ENCODE measurements around the gene CNN2. TPM values are rescaled to one million over a fixed set of nuclear protein-coding genes. Genes with fewer than 3 reads are reported as not detected.

The CNN2 gene
- total RNA-seq, 2 donors from 2014 or later = 30.7 to 42.5 TPM

- H3K9me3 ChIP-seq = no peaks in the 10 kb centered on the region
- H3K27me3 ChIP-seq = no peaks in the 10 kb centered on the region
- ATAC-seq (no peak), DNase-seq (no peak)
- intact Hi-C loops (cut with DNase I) = no loop called here
- H3K4me3 ChIP-seq = no peak overlapping the region
- no peak overlapping the region for H3K27ac ChIP-seq
- peaks cover 18% of the 10 kb centered on the region for H3K4me1 ChIP-seq
- TF ChIP-seq POLR2A (IDR thresholded peaks at IDR 0.05) = no peak
- TF ChIP-seq CTCF (IDR thresholded peaks at IDR 0.05) = no peak
- 85 to 87% methylated on average over 22 of the region's 29 CpGs for WGBS, 2 donors
- H3K36me3 ChIP-seq (replicated peaks in 1 of 2; ENCODE audit: insufficient read depth in 1 of 2, low read depth in 2 of 2) = peaks cover 0 to 5% of the 10 kb centered on the region in 2 donors
Observed at GRCh38 chr19:1035998-1036621, 9.7 kb downstream of the CNN2 start.

GRCh38 chr19:1037621-1038064 lies 11.2 kb downstream of the CNN2 start:
- intact Hi-C loops (cut with DNase I) = no loop called here
- Histone ChIP-seq H3K27ac (peak overlapping the region in 1 of 4 donors; percentile 62), H3K27me3 (no peaks in the 10 kb centered on the region), H3K4me1 (peaks cover 30% of the 10 kb centered on the region), H3K36me3 (replicated peaks in 1 of 2; ENCODE audit: insufficient read depth in 1 of 2, low read depth in 2 of 2) (no peaks in the 10 kb centered on the region), H3K9me3 (no peaks in the 10 kb centered on the region), H3K4me3 (no peak overlapping the region)
- TF ChIP-seq CTCF (IDR thresholded peaks at IDR 0.05) (no peak), POLR2A (IDR thresholded peaks at IDR 0.05) (no peak)
- 61 to 89% methylated on average over 17 to 22 of the region's 22 CpGs for WGBS, 2 donors
- DNase-seq (no peak), ATAC-seq (no peak)

- intact Hi-C loops (cut with DNase I) = no loop called here
- Histone ChIP-seq H3K36me3 (replicated peaks in 1 of 2; ENCODE audit: insufficient read depth in 1 of 2, low read depth in 2 of 2) (no peaks in the 10 kb centered on the region), H3K27ac (peak overlapping the region in 2 of 4 donors; percentile 36 to 62), H3K4me3 (no peak overlapping the region), H3K9me3 (no peaks in the 10 kb centered on the region), H3K27me3 (no peaks in the 10 kb centered on the region), H3K4me1 (peaks cover 30% of the 10 kb centered on the region)
- TF ChIP-seq POLR2A (IDR thresholded peaks at IDR 0.05) (no peak), CTCF (IDR thresholded peaks at IDR 0.05) (no peak)
- ATAC-seq = no peak
- 60 to 64% methylated on average over 22 of the region's 22 CpGs for WGBS, 2 donors
- DNase-seq = no peak
Observed at GRCh38 chr19:1038978-1039645, 12.7 kb downstream of the CNN2 start.

GRCh38 chr19:1039646-1040475 lies 13.5 kb downstream of the CNN2 start, which contains the start of gene ABCA7:
Gene ABCA7, plus strand, starts transcription at chr19:1040107. Its CDS starts 1,255 bp downstream, at chr19:1041362.
- intact Hi-C loops (cut with DNase I) = no loop called here
- Histone ChIP-seq H3K27ac (peak within 1 kb of the TSS; percentile 45 to 78 (median 66)), H3K9me3 (no peaks in the 10 kb centered on the region), H3K36me3 (replicated peaks in 1 of 2; ENCODE audit: insufficient read depth in 1 of 2, low read depth in 2 of 2) (no peaks in the 10 kb centered on the region), H3K4me3 (peak within 1 kb of the TSS; percentile 6 to 24), H3K27me3 (no peaks in the 10 kb centered on the region), H3K4me1 (peaks cover 30% of the 10 kb centered on the region)
- TF ChIP-seq POLR2A (IDR thresholded peaks at IDR 0.05) = peak; percentile 76 to 86 (median 81)
- TF ChIP-seq CTCF (IDR thresholded peaks at IDR 0.05) = peak in 1 of 7 experiments; percentile 30
- WGBS, 2 donors = 1 to 2% methylated on average over 16 to 56 of the region's 56 CpGs
- ATAC-seq (peak; percentile 94), DNase-seq (peak; percentile 99 to 100 (median 100))

All from body of pancreas (tissue), 4 donors.